Measurements from ENCODE around the gene MPPED1.

MPPED1 gene

DNA sequence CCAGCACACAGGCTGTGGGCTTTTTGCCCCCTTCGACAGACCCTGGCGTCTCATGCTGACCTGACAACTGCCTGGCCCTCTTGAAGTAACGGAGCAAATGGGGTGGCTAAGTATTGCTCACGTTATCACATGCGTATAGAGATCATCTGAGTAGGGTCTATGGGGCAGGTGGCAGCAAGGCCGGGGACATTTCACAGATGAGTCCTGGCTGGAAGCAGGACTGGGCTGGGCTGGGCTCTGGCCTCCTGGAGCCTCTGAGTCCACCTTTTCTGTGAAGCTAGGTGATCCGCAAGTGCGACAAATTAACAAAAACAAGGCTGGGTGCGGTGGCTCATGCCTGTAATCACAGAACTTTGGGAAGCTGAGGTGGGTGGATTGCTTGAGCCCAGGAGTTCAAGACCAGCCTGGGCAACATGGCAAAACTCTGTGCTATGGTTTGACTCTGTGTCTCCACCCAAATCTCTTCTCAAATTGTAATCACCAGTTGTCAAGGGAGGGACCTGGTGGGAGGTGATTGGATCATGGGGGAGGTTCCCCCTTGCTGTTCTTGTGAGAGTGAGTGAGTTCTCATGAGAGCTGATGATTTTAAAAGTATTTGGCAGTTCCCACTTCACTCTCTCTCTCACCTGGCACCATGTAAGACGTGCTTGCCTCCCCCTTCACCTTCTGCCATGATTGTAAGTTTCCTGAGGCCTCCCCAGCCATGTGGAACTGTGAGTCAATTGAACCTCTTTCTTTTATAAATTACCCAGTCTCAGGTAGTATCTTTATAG lies 122.0 kb downstream of the MPPED1 start:
- TF ChIP-seq, protein P1, sequence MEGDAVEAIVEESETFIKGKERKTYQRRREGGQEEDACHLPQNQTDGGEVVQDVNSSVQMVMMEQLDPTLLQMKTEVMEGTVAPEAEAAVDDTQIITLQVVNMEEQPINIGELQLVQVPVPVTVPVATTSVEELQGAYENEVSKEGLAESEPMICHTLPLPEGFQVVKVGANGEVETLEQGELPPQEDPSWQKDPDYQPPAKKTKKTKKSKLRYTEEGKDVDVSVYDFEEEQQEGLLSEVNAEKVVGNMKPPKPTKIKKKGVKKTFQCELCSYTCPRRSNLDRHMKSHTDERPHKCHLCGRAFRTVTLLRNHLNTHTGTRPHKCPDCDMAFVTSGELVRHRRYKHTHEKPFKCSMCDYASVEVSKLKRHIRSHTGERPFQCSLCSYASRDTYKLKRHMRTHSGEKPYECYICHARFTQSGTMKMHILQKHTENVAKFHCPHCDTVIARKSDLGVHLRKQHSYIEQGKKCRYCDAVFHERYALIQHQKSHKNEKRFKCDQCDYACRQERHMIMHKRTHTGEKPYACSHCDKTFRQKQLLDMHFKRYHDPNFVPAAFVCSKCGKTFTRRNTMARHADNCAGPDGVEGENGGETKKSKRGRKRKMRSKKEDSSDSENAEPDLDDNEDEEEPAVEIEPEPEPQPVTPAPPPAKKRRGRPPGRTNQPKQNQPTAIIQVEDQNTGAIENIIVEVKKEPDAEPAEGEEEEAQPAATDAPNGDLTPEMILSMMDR (conservative IDR thresholded peaks at IDR 0.05; ENCODE audit: control insufficient read depth, insufficient read depth, low read depth, low read length) = no peak
- no peak for DNase-seq (ENCODE audit: low read depth)
- no peak overlapping the region for H3K4me3 ChIP-seq (ENCODE audit: control insufficient read depth, low read depth, low read length)

DNA sequence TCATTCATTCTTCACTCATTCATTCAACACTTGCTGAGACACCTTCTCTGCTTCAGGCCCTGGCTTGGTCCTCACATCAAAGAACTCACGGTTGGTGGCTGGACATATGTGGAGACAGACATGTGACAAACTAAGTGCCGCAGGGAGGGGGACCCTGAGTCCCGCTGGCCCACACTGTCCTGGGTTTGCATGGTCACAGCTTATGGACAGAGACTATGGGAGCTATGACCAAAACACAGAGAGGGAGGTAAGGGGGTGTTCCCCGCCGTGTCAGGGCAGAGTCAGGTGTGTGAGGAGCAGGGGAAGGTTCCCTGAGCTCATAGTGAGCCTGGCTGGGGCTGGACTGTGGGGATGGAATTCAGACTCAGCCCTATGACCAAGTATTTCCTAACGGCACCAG lies 123.1 kb downstream of the MPPED1 start:
- DNase-seq (ENCODE audit: low read depth) = no peak
- TF ChIP-seq, protein P1 (conservative IDR thresholded peaks at IDR 0.05; ENCODE audit: control insufficient read depth, insufficient read depth, low read depth, low read length) = no peak
- H3K4me3 ChIP-seq (ENCODE audit: control insufficient read depth, low read depth, low read length) = no peak overlapping the region

DNA sequence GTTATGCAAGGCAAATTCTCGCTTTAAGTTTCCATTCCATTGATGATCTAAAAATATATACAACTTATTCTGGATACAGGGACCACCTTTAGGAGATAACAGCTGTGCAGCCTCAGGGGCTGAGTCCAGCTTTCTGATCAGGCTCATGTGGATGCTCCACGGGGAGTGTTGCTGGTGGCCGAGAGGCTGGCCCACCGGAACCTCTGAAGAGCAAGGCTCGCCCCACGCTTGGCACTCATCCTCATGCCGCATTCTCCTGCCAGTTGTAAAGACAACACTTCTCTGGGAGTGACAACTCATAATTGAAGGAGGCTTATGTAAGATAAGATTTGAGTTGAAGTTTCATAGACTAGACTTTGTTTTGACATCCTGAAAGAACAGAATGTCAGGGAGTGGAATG lies 123.5 kb downstream of the MPPED1 start:
- DNase-seq (ENCODE audit: low read depth) = no peak
- H3K4me3 ChIP-seq (ENCODE audit: control insufficient read depth, low read depth, low read length) = no peak overlapping the region
- TF ChIP-seq, protein P1 (conservative IDR thresholded peaks at IDR 0.05; ENCODE audit: control insufficient read depth, insufficient read depth, low read depth, low read length) = no peak

DNA sequence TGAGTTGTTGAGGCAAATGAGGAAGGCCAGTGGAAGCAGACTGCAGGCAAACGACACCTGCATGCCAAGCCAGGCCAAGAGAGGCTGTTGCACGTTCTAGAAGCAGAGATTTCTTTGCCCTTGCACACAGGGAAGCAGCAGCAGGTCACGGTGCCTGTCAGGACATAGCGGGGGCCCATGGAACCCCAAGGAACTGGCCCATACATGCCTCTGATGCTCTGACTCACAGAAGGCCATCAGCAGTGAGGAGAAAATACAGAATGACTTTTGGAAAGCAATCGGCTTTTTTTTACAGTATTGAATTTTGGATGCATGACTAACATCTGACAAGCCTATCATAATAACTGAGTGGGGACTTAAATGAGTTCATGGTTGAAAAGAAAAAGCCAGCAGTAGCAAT lies 123.9 kb downstream of the MPPED1 start:
- no peak for DNase-seq (ENCODE audit: low read depth)
- H3K4me3 ChIP-seq (ENCODE audit: control insufficient read depth, low read depth, low read length) = no peak overlapping the region
- TF ChIP-seq, protein P1 (conservative IDR thresholded peaks at IDR 0.05; ENCODE audit: control insufficient read depth, insufficient read depth, low read depth, low read length) = no peak

DNA sequence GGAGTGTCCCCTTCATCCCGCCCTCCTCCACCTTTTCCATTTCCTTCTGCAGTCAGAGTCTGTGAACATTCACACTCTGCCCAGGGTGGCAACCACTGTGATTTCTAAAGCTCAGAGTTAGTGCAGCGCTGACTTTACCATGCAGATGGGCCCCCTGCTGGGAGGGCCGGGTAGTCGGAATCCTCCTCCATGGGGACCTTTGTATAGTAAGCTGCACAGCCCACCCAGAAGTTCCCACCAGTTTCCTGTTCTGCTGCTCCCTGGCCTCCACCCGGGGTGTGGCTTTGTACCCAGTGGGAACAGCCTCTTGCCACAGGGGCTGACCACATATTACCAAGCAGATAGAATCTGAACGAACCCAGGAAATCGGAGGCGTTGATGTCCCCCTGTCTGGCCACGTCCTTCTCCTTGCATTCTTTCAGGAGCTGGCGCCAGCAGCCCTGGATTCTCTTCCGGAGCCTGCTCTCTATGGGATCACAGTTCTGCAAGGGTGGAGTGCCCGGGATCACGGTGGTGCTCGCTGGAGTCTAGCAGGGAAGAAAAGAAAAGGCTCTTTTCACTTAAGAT lies 125.3 kb downstream of the MPPED1 start:
- TF ChIP-seq, protein P1 (conservative IDR thresholded peaks at IDR 0.05; ENCODE audit: control insufficient read depth, insufficient read depth, low read depth, low read length) = no peak
- no peak overlapping the region for H3K4me3 ChIP-seq (ENCODE audit: control insufficient read depth, low read depth, low read length)
- DNase-seq (ENCODE audit: low read depth) = no peak

DNA sequence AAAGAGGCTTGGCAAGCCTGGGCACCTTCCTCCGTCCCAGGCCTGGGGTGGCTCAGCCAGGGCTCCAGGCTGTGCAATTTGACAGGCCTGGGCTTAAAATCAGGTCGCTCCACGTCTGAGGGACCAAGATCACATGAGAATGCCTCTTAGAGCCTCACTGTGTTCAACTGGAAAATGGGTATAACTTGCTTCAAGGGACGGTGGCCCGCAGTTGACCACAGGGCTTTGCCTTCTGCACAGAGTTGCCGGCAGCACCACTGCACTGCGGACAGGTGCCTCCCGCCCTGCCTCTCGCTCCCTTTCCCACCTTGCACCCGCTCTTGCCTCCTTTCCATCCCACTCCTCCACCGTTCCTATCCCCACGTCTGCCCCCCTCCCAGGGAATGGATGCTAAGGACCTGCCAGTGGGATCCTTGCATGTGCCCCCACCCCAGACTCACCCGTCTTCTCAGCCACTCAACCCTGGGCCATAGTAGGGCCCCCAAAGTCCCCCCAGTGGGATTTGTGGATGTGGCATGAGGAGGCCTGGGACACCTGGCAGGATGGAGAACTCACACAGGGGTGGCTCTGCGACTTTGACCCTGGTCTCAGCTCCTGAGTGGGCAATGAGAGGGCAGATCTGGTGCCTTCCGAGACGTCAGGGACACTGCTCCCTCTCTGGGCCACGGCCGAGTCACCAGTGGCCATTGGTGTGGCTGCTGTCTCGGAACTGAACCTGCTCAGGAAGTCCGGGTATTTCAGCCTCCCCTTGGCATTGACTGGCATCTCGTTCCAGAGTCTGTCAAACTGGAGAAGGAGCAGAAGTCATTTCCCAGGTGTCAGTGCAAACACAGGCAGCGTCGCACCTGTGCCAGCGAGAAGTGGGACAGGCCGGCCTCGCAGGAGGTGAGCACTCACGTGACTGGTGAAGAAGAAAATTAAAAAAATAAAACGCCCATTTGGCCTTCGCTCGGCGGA lies 128.0 kb downstream of the MPPED1 start:
- no peak overlapping the region for H3K4me3 ChIP-seq (ENCODE audit: control insufficient read depth, low read depth, low read length)
- DNase-seq (ENCODE audit: low read depth) = no peak
- TF ChIP-seq, protein P1 (conservative IDR thresholded peaks at IDR 0.05; ENCODE audit: control insufficient read depth, insufficient read depth, low read depth, low read length) = no peak

Measured in fibroblast of mammary gland (primary cell).